ENCODE measurements around the gene MKS1. TPM values are rescaled to one million over a fixed set of nuclear protein-coding genes. Genes with fewer than 3 reads are reported as not detected.

The MKS1 gene
- polyA plus RNA-seq, 3 donors from 2014 or later: 1.6 to 7.9 (median 6.4) TPM

GRCh38 chr17:58249270-58250133 lies 30.4 kb upstream of the MKS1 start:
- Mint-ChIP-seq H3K27ac (no peak overlapping the region), H3K36me3 (no peaks in the 10 kb centered on the region), H3K27me3 (ENCODE audit: low read depth in 3 of 3) (peaks cover 0 to 5% (median 2%) of the 10 kb centered on the region in 3 donors), H3K9me3 (no peaks in the 10 kb centered on the region), H3K4me3 (peak overlapping the region; percentile 72 to 84 (median 77)), H3K4me1 (peaks cover 20 to 29% of the 10 kb centered on the region in 2 donors)
- peak; percentile 71 to 75 (median 74) for DNase-seq

GRCh38 chr17:58248955-58249269 lies 29.9 kb upstream of the MKS1 start:
- no peaks in the 10 kb centered on the region for H3K9me3 Mint-ChIP-seq
- peaks cover 0 to 3% (median 0%) of the 10 kb centered on the region in 3 donors for H3K36me3 Mint-ChIP-seq
- H3K27me3 Mint-ChIP-seq (ENCODE audit: low read depth in 3 of 3): peaks cover 0 to 5% (median 2%) of the 10 kb centered on the region in 3 donors
- H3K4me1 Mint-ChIP-seq: peaks cover 20 to 29% of the 10 kb centered on the region in 2 donors
- DNase-seq: no peak
- no peak overlapping the region for H3K27ac Mint-ChIP-seq
- H3K4me3 Mint-ChIP-seq: peak overlapping the region; percentile 23 to 84 (median 54)

GRCh38 chr17:58247511-58248363 lies 28.7 kb upstream of the MKS1 start:
- Mint-ChIP-seq H3K27ac (peak overlapping the region in 5 of 6 donors; percentile 4 to 79 (median 71)), H3K4me3 (peak overlapping the region; percentile 15 to 64 (median 28)), H3K9me3 (peaks cover 0 to under 1% (median 0%) of the 10 kb centered on the region in 6 donors)

GRCh38 chr17:58246781-58247180 lies 27.7 kb upstream of the MKS1 start:
- Mint-ChIP-seq H3K36me3 (peaks cover 0 to 3% (median 0%) of the 10 kb centered on the region in 3 donors), H3K27me3 (ENCODE audit: low read depth in 3 of 3) (peaks cover 2 to 5% (median 2%) of the 10 kb centered on the region in 3 donors), H3K27ac (no peak overlapping the region), H3K4me1 (peaks cover 20 to 29% of the 10 kb centered on the region in 2 donors), H3K9me3 (peaks cover 0 to 1% (median 0%) of the 10 kb centered on the region in 6 donors), H3K4me3 (no peak overlapping the region)
- no peak for DNase-seq

More at GRCh38 chr17:58247511-58248363, 28.7 kb upstream of the MKS1 start:
- Mint-ChIP-seq H3K4me1 (peaks cover 20 to 29% of the 10 kb centered on the region in 2 donors), H3K27me3 (ENCODE audit: low read depth in 3 of 3) (peaks cover 0 to 5% (median 1%) of the 10 kb centered on the region in 3 donors), H3K36me3 (peaks cover 0 to 3% (median 0%) of the 10 kb centered on the region in 3 donors)
- peak in 2 of 3 donors; percentile 8 to 10 for DNase-seq

GRCh38 chr17:58246104-58246740 lies 27.2 kb upstream of the MKS1 start:
- H3K9me3 Mint-ChIP-seq: peaks cover 0 to 1% (median 0%) of the 10 kb centered on the region in 6 donors
- H3K27ac Mint-ChIP-seq: peak overlapping the region in 1 of 6 donors; percentile 10
- no peak overlapping the region for H3K4me3 Mint-ChIP-seq
- no peak for DNase-seq
- peaks cover 2 to 6% (median 5%) of the 10 kb centered on the region in 3 donors for H3K27me3 Mint-ChIP-seq (ENCODE audit: low read depth in 3 of 3)
- peaks cover 20 to 29% of the 10 kb centered on the region in 2 donors for H3K4me1 Mint-ChIP-seq
- peaks cover 0 to 3% (median 0%) of the 10 kb centered on the region in 3 donors for H3K36me3 Mint-ChIP-seq

- Mint-ChIP-seq H3K9me3 (peaks cover 0 to 1% (median 0%) of the 10 kb centered on the region in 6 donors), H3K4me1 (peaks cover 20 to 29% of the 10 kb centered on the region in 2 donors), H3K27me3 (ENCODE audit: low read depth in 3 of 3) (peaks cover 2 to 6% (median 5%) of the 10 kb centered on the region in 3 donors), H3K36me3 (peaks cover 0 to 3% (median 0%) of the 10 kb centered on the region in 3 donors), H3K4me3 (no peak overlapping the region), H3K27ac (no peak overlapping the region)
- DNase-seq: no peak
Measured at GRCh38 chr17:58245428-58246103, 26.5 kb upstream of the MKS1 start.

GRCh38 chr17:58244963-58245362 lies 25.9 kb upstream of the MKS1 start:
- Mint-ChIP-seq H3K27ac (no peak overlapping the region), H3K27me3 (ENCODE audit: low read depth in 3 of 3) (peaks cover 2 to 7% (median 6%) of the 10 kb centered on the region in 3 donors)

GRCh38 chr17:58242171-58242784 lies 23.2 kb upstream of the MKS1 start:
- H3K27ac Mint-ChIP-seq: no peak overlapping the region
- no peak overlapping the region for H3K4me3 Mint-ChIP-seq
- peaks cover 0 to 3% (median 0%) of the 10 kb centered on the region in 3 donors for H3K36me3 Mint-ChIP-seq
- no peak for DNase-seq
- H3K4me1 Mint-ChIP-seq: peaks cover under 1 to 8% of the 10 kb centered on the region in 2 donors
- H3K27me3 Mint-ChIP-seq (ENCODE audit: low read depth in 3 of 3): peaks cover 3 to 17% (median 4%) of the 10 kb centered on the region in 3 donors
- peaks cover 0 to 1% (median 0%) of the 10 kb centered on the region in 6 donors for H3K9me3 Mint-ChIP-seq

More at GRCh38 chr17:58244963-58245362, 25.9 kb upstream of the MKS1 start:
- no peak for DNase-seq
- Mint-ChIP-seq H3K4me1 (peaks cover 20 to 24% of the 10 kb centered on the region in 2 donors), H3K36me3 (peaks cover 0 to 3% (median 0%) of the 10 kb centered on the region in 3 donors), H3K9me3 (peaks cover 0 to 1% (median 0%) of the 10 kb centered on the region in 6 donors), H3K4me3 (no peak overlapping the region)

GRCh38 chr17:58239987-58240386 lies 20.9 kb upstream of the MKS1 start:
- Mint-ChIP-seq H3K4me1 (no peaks in the 10 kb centered on the region), H3K9me3 (peaks cover 0 to 1% (median 0%) of the 10 kb centered on the region in 6 donors), H3K36me3 (peaks cover 0 to 3% (median 0%) of the 10 kb centered on the region in 3 donors), H3K27ac (no peak overlapping the region), H3K4me3 (no peak overlapping the region), H3K27me3 (ENCODE audit: low read depth in 3 of 3) (peaks cover 3 to 19% (median 5%) of the 10 kb centered on the region in 3 donors)
- no peak for DNase-seq

GRCh38 chr17:58238147-58238634 lies 19.1 kb upstream of the MKS1 start, which contains the start of gene LPO:
Gene LPO, plus strand, starts transcription at chr17:58238584. Its CDS starts 4,396 bp downstream, at chr17:58242980.
- DNase-seq: no peak
- peaks cover 0 to 1% (median 0%) of the 10 kb centered on the region in 6 donors for H3K9me3 Mint-ChIP-seq
- H3K4me1 Mint-ChIP-seq: no peaks in the 10 kb centered on the region
- H3K36me3 Mint-ChIP-seq: no peaks in the 10 kb centered on the region
- H3K27me3 Mint-ChIP-seq (ENCODE audit: low read depth in 3 of 3): peaks cover 3 to 19% (median 7%) of the 10 kb centered on the region in 3 donors
- H3K27ac Mint-ChIP-seq: no peak within 1 kb of the TSS
- no peak within 1 kb of the TSS for H3K4me3 Mint-ChIP-seq

GRCh38 chr17:58236394-58236793 lies 17.3 kb upstream of the MKS1 start:
- Mint-ChIP-seq H3K4me3 (no peak overlapping the region), H3K4me1 (no peaks in the 10 kb centered on the region), H3K36me3 (no peaks in the 10 kb centered on the region), H3K27me3 (ENCODE audit: low read depth in 3 of 3) (peaks cover 3 to 15% (median 5%) of the 10 kb centered on the region in 3 donors), H3K9me3 (no peaks in the 10 kb centered on the region), H3K27ac (no peak overlapping the region)
- no peak for DNase-seq

GRCh38 chr17:58235821-58236220 lies 16.8 kb upstream of the MKS1 start:
- no peak for DNase-seq
- Mint-ChIP-seq H3K36me3 (no peaks in the 10 kb centered on the region), H3K27ac (no peak overlapping the region), H3K4me1 (no peaks in the 10 kb centered on the region), H3K9me3 (no peaks in the 10 kb centered on the region), H3K27me3 (ENCODE audit: low read depth in 3 of 3) (peaks cover 3 to 15% (median 6%) of the 10 kb centered on the region in 3 donors), H3K4me3 (no peak overlapping the region)
